ENCODE measurements around the gene RAPGEF2.
"Not testable (repeated sequence)": the region's sequence is repeated elsewhere in the genome, so short reads cannot be mapped to it uniquely, and the experiment has no call there.

The RAPGEF2 gene

GRCh38 chr4:159281771-159282170 is 178.9 kb downstream of the RAPGEF2 start:
- no peak for DNase-seq (ENCODE audit: low read depth)

- DNase-seq (ENCODE audit: low read depth) = no peak
Observed at GRCh38 chr4:159282329-159282728, 179.4 kb downstream of the RAPGEF2 start.

GRCh38 chr4:159282944-159283343 is 180.1 kb downstream of the RAPGEF2 start:
- DNase-seq (ENCODE audit: low read depth) = no peak

- DNase-seq (ENCODE audit: low read depth) = peak; percentile 31
Observed at GRCh38 chr4:159283696-159284095, 180.8 kb downstream of the RAPGEF2 start.

GRCh38 chr4:159284113-159284512 is 181.2 kb downstream of the RAPGEF2 start:
- DNase-seq (ENCODE audit: low read depth) = no peak

- no peak for DNase-seq (ENCODE audit: low read depth)
Observed at GRCh38 chr4:159284733-159285132, 181.9 kb downstream of the RAPGEF2 start.

- DNase-seq (ENCODE audit: low read depth) = no peak
Observed at GRCh38 chr4:159287767-159288166, 184.9 kb downstream of the RAPGEF2 start.

GRCh38 chr4:159289682-159290081 is 186.8 kb downstream of the RAPGEF2 start:
- DNase-seq (ENCODE audit: low read depth) = no peak

GRCh38 chr4:159290321-159291030 is 187.6 kb downstream of the RAPGEF2 start:
- DNase-seq (ENCODE audit: low read depth) = no peak

GRCh38 chr4:159291176-159291575 is 188.3 kb downstream of the RAPGEF2 start:
- no peak for DNase-seq (ENCODE audit: low read depth)

- DNase-seq (ENCODE audit: low read depth) = no peak
Observed at GRCh38 chr4:159292137-159292896, 189.4 kb downstream of the RAPGEF2 start.

GRCh38 chr4:159293811-159294515 is 191.1 kb downstream of the RAPGEF2 start:
- DNase-seq (ENCODE audit: low read depth) = no peak

- no peak for DNase-seq (ENCODE audit: low read depth)
Observed at GRCh38 chr4:159296061-159296460, 193.2 kb downstream of the RAPGEF2 start.

GRCh38 chr4:159297091-159297490 is 194.2 kb downstream of the RAPGEF2 start:
- DNase-seq (ENCODE audit: low read depth) = no peak

- peak; percentile 57 for DNase-seq (ENCODE audit: low read depth)
Observed at GRCh38 chr4:159298502-159298901, 195.6 kb downstream of the RAPGEF2 start.

- DNase-seq (ENCODE audit: low read depth) = no peak
Observed at GRCh38 chr4:159303435-159303834, 200.6 kb downstream of the RAPGEF2 start.

GRCh38 chr4:159305129-159305528 is 202.2 kb downstream of the RAPGEF2 start:
- DNase-seq (ENCODE audit: low read depth) = no peak

GRCh38 chr4:159307929-159308328 is 205.1 kb downstream of the RAPGEF2 start:
- no peak for DNase-seq (ENCODE audit: low read depth)

- DNase-seq (ENCODE audit: low read depth) = no peak
Observed at GRCh38 chr4:159308566-159309340, 205.9 kb downstream of the RAPGEF2 start.

GRCh38 chr4:159312236-159312635 is 209.4 kb downstream of the RAPGEF2 start:
- DNase-seq (ENCODE audit: low read depth) = no peak

- DNase-seq (ENCODE audit: low read depth) = not testable (repeated sequence)
Observed at GRCh38 chr4:159315879-159316278, 213.0 kb downstream of the RAPGEF2 start.

GRCh38 chr4:159317203-159317602 is 214.3 kb downstream of the RAPGEF2 start:
- no peak for DNase-seq (ENCODE audit: low read depth)

All from GM04503 (cell line).